GM21367 (cell line): ENCODE data around the gene TULP1.

Experiments used
- ATAC-seq: cut with Tn5 transposase; IDR thresholded peaks from one replicate; pipeline ENCODE4 v1.9.1; 2021; ENCODE audit not compliant: unreplicated experiment

The TULP1 gene

DNA sequence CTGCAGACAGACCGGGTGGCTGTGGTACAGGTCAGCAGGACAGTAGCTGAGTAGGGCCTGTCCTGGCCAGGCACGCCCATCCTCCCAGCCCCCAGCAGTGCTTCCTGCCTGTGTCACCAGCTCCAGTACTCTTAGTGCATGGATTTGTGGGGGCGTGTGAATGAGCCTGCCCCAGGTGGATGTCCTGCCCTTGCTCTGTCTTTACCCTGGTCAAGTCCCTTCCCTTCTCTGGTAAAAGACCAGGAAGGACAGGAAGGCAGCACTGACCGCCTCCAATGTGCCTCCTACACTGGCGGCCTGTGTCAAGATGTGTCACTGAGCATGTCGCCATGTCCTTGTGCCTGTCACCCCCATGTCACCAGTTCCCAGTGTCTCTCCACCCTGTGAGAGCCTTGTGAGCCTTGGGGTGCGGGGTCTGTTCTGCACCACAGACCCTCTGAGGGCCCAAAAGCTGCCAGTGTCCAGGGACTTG lies 27.7 kb downstream of the TULP1 start:
- ATAC-seq: no peak

DNA sequence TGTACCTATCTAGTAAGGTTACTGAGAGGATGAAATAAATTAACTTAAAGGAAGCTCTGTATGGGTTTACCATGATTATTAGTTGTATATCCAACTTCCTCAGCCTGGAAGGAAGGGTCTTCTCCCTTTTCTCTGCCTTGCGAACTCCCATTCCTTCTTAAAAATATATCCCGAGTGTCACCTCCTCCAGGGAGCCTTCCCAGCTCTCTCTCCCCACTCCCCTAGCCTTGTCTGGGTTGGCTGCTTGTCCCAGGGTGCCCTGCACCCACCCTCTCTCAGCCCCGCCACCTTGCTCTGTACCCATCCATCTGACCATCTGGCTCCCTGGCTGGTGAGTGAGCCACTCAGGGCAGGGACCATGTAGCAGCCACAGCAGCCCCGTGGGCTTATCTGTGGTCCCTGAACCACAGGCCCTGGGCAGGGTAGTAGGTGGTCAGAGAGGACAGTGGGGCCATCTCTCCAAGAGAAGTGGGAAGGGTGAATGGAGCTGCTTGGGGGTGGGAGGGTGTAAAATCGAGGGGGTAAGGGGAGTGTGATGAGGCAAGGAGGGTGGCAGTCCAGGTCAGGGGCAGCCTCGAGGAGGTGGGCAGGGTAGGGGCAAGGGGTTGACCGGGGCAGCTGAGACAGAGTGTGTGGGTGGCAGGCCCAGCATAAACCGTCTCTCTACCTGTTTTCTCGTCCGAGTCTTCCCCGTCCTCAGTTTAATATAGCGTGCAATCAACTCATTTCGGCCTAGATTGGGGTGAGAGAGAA lies 28.6 kb downstream of the TULP1 start:
- no peak for ATAC-seq

DNA sequence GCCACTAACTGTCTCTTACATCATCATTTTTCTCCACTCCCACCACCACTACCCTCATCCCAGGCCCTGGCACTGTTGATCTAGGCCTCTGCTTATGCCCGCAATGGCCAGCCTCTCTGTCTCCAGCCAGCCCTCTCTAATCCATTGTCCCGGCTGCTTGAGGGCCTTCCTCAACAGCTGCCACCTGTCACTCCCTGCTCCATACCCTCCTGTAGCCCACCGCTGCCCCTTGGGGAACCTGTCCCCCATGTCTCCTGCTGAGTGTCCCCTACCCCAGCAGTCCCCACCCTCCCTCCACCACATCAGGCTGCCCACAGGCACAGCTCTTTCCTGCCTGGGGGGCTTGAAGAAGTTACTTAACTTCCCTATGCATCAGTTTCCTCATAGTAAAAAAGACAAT lies 29.2 kb downstream of the TULP1 start:
- ATAC-seq: no peak

DNA sequence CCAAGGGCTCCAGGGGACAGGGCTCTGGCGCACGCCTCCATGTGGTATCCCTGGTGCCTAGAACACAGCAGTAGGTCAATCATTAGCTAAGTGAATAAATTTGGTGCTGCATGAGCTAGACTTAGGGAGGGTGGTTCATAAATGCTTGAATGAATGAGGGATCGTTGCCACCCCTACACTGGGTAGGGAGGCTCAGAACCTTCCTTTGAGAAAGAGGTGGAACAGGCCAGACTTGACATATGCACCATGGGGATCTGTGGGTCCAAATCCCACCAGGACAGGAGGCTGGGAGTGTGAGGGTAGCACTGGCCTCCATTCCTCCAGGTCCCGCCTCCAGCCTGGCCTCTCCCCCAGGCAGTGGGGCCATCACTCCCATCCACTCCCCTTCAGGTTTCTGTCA lies 29.6 kb downstream of the TULP1 start:
- no peak for ATAC-seq

DNA sequence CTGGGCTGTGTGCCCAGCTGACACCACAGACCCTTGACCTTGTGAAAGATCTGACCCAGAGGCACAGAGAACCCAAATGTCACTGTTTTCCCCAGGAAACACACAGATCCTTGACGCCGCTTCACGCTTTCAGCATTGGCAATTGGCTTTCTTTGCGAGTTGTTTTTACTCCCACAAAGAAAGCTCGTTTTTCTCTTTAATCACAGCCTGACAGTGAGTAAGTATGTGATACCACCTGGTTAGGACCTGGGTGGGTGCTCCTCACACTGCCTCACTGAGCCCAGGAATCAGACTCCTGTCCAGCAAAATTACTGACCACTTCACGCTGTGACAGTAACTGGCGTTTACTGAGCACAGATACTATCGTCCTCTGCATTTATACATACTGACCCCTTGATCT lies 31.5 kb downstream of the TULP1 start:
- ATAC-seq: no peak

DNA sequence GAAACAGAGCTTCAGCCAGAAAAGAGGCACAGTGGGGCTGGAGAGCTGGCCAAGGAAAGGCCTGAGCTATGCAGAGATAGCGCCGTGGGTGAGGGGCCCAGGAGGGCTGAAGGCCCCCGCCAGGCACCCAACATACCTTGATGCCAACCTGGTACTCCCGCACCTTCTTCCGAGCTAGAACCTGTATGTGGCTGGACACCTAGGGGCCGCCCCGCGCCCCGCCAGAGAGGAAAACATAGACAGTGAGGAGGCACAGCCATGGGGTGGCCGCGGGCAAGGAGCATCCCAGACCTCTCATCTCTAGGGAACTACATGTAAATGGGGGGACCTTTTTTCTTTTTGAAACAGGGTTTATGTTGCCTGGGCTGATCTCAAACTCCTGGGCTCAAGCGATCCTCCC lies 32.5 kb downstream of the TULP1 start:
- no peak for ATAC-seq

DNA sequence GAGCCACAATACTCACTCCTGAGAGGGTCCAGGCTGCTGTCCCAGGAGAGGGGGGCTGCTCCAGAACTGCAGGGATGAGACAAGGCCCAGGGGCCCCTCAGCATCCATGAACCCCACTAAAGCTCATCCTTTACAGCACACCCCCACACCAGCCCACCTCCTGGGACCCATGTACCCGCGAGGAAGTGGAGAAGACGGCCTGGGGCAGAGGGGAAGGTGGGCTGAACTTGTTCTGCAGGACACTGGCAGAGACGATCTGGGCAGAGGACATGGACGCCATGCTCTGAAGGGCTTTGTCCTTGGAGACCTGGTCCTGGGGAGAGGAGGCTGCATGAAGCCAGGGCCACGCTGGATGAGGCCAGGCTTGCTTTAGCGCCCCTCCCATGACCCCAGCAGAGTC lies 34.4 kb downstream of the TULP1 start:
- ATAC-seq: no peak

DNA sequence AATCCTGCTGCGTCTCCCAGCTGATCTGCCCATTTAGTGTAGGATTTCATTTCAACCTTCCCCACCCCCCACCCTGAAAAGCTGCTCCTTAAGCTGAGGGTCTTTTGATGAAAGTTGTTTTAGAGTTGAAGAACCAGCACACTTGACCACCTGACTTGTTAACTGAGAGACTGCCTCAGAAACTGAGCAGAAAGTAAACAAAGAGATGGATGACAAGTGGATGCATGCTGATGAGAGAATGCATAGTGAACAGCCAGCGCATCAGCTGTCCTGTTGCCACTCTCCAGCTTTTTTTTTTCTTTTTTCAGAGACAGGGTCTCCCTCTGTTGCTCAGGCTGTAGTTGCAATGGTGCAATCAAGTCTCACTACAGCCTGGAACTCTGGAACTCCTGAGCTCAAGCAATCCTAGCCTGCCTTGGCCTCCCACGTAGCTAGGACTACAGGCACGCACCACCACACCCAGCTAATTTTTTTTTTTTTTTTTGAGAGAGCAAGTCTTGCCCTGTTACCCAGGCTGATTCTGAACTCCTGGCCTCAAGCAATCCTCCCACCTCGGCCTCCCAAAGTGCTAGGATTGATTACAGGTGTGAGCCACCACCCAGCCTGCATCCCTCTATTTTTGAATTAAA lies 35.0 kb downstream of the TULP1 start:
- ATAC-seq: no peak

DNA sequence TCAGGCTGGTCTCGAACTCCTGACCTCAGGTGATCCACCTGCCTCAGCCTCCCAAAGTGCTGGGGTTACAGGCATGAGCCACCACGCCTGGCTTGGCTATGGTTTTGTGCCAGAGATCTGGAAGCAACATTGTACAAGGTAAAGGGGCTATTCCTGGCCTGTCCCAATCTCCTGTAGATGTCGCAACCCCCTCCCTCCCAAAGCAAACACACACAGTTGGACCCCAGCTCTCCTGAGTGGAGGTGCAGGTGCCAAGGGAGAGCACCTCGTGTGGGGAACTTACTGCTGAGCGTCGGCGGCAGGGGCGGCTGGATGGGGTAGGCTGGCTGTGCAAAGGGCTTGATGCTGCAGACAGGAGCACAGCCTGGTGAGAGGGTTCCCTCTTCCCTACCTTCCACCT lies 35.7 kb downstream of the TULP1 start:
- no peak for ATAC-seq

DNA sequence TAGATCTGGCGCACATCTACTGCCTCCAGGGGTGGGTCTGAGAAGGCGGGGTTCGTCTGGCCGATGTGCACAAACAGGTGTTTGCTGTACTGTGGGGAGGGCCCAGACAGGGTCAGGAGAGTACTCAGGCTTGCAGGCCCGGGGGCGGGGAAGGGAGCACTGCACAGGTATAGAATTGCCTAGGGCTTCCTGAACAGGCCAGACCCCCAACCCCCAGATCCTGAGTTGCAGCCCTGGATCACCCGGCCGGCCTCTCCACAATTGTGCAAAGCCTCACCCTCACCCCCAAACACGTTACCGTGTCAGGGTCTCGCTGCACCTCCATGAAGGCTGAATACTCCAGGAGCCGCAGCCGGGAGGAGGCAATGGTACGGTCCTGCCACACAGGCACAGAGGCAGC lies 36.7 kb downstream of the TULP1 start:
- no peak for ATAC-seq

DNA sequence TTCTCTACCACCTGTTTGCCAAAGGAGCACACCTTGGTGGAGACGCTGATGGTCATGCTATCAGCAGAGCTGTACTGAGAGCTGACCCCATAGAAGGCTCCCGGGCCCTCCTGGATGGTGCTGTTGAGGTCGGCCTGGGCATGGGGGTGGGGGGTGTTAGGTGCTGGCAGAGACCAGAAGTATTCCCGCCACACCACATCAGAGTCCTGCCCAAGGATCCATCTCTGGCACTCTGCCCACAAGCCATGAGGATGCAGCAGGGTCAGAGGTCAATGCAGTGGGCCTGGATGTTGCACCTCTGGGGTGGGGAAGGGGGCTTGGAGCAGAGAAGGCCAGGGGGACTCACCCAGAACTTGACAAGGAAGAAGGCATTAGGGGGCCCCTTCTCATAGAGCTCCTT lies 37.1 kb downstream of the TULP1 start:
- no peak for ATAC-seq

DNA sequence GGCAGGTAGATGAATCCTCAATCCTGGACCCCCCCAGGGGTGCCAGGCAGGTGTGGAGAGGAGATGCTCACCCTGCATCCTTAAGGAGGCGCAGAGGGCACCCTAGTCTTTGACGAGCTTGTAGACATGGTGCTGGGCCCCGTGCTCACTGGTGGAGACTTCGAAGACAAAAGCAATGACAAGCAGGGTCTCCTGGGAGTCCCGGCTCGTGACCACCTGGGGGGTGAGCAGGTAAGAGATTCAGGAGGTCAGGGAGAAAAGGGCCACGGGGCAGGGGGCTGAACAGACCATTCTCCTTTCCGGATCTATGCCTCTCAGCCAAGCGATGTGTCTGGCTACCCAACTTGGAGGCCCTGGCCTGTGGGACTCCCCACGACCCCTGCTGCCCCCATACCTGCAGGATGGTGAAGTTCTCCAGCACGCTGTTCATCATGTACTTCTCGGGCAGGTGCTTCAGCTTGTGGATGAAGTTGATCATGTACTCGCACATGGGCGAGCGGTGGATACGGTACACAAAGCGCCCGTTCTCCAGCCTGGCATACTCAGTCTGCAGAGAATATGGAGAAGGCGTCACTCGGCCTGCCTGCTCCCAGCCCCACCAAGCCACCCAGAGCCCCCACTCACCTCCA lies 37.6 kb downstream of the TULP1 start:
- ATAC-seq: no peak

DNA sequence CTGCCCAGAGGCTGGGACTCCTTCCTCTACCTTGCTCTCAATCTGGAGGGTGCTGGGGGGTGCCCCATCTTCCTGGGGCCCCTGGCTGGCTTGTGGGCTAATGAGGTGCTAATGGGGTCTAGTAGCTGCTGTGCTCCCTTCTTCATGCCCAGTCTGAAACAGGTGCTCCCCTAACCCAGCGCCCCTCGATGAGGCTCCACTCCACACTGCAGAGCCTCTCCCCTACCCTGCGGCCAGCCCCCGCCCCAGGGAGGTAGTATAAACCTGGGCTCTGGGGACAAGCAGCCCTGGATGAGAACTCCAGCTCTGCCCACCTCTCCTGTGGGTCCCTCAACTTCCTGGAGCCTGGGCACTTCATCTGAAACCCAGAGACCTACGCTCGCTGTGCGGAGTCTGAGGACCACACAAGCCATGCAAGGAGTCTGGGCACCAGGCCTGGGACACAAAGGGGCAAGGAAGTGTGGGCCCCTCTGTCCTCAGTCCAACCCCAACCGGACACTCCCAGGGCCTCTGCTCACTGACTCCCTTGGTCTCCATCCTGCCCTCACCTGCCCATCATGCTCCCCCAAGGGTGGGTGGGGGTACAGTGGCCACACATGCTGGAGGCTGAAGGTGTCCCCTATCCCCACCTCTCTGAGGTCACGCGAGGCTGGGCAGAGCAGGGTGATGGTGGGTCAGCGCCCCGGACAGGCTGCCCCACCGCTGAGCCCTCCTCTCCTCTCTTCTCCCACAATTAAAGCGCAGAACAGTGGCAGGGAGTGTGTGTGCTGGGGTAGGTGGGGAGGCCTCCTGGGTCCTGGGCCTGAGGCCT lies 38.4 kb downstream of the TULP1 start:
- no peak for ATAC-seq

DNA sequence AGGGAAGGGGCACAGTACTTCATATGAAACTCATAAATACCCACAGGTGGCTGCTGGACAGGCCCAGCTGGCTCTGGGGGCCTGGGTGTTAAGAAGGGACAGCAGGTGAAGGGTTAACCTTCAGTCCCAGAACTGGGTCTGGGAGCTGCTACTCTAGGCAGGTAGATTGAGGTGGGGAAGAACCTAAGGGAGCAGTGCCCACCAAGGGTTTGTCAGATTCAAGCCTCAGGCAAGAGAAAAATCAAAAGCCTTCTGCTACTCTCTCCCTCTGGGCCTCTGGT lies 38.9 kb downstream of the TULP1 start:
- ATAC-seq: no peak

DNA sequence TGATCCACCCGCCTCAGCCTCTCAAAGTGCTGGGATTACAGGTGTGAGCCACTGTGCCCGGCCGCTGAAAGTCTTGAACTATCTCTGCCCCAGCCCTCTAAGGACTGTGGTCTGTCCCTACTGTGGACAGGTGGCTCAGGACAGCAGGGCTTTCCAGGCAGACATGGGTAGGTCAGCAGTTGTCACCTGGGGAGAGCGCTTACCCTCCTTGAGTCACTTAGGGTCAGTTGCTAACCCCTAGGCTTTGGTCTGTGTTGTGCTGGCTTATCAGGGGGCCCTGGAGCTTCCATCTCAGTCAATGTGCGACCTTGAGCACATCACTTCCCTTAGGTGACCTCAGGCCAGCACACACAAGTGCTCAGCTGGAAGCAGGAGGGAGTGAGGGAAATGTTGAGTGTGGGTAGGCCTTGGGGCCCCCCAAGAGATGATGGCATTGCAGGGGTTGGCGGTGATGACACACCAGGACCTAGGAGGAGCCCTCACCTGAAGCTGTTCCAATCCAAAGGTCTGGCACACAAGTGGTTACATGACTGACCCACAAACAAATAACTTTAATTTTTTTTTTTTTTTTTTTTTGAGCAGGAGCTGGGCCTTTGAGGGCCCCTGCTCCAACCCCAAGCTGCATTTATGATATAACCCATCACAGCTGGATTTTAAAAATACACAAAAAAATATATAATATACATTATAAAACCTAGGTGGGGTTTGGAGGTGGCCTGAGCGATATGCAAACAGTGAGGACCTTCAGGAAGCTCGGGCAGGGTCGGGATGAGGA lies 39.4 kb downstream of the TULP1 start:
- ATAC-seq: no peak

DNA sequence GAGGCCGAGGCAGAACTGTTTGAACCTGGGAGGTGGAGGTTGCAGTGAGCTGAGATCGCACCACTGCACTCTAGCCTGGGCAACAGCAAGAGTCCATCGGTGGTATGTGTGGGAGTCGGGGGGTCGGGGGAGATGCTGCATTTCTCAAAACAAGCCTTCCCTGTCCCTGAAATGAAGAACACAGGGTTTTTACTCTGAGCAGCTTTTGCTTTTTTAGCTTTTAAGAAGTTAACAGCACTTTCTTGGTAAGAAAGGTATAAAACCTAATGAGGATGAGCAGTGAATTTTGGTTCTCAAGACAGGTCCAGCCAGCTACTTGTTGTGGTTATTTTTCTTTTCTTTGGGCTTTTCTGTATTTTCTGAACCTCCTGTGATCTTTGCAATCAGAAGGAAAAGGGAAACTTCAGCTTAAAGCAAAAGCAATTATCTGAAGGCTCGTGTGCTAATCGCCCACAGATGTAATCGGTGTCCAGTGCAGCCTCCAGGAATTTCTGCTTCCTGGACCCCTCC lies 40.8 kb downstream of the TULP1 start:
- ATAC-seq: no peak

DNA sequence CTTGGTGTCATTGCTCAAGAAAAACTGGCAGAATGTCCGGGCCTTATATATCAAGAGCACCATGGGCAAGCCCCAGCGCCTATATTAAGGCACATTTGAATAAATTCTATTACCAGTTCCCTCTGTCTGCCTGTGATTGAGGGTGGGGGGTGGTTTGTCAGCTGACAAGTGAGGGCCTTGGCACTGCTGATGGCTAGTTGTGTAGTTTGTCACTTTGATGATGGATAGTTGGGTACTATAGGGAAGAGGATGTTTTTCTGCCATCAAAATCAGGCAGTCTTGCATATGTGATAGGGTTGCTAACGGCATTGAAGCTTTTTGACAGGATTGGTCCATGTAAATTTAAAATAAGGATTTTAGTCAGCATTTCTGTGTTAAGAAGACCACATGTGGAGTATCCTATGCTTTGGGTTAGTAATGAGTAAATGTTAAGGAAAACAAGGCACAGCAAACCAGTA lies 42.0 kb downstream of the TULP1 start:
- ATAC-seq: no peak

DNA sequence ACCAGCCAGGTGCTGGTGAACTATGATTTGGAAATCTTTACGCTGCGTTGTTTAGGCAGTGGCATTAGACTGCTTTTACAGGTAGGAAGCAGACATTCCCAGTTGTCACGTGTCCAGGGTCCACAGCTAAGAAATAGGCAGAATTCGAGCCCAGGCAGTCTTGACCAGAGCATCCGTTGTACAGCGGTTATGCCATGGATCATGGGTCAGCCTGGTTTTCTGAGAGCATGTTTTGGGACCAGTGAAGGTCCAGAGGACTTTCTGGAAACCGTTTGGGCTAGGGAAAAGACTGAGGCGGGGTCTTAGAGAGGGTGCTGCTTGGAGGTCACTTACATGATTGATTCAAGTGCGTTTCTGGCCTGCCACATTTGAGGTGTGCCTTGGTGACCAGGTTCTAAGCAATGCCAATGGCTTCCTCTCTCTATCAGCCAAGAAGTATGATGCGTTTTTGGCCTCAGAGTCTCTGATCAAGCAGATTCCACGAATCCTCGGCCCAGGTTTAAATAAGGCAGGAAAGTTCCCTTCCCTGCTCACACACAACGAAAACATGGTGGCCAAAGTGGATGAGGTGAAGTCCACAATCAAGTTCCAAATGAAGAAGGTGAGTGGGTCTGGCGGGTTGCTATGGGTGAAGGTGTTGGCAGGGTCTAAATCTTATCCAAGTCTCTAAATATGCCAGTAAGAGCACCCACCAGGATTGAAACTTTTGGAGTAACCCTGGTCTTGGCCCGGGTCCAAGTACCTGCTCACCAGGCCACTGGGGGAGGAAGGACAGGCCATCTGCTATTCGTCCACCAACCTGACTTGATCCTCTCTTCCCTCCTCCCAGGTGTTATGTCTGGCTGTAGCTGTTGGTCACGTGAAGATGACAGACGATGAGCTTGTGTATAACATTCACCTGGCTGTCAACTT lies 42.7 kb downstream of the TULP1 start:
- ATAC-seq: no peak

DNA sequence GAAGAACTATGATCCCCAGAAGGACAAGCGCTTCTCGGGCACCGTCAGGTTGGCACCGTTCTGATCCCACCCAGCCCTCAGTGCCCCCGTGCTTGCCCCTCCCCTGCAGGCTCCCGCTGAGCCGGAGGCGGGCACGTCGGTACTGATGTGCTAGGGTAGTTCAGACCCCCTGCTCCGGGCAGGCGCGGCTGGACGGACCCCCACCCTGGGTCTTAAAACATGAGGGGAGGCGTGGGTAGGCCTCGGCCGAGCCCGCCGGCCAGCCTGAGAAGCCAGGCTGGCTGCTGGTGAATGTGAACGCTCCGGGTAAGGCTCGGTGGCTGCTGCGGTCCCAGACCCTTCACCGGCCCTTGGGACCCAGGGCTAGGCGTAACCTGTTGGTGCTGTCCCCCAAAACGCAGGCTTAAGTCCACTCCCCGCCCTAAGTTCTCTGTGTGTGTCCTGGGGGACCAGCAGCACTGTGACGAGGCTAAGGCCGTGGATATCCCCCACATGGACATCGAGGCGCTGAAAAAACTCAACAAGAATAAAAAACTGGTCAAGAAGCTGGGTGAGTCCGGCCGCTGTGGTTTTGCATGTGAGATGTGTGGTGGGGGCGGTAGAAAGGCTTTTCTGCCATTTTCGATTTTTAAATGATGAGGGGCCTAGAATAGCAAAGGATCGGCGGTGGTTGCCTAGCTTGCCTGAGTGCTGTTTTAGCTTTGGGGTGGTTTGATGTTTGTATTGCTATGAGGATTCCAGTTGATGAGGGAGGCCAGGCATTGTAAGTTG lies 43.5 kb downstream of the TULP1 start:
- ATAC-seq: no peak
